Chondrocyte (in vitro differentiated cells): ENCODE data around the gene RFPL2. TPM values are rescaled to one million over a fixed set of nuclear protein-coding genes. Genes with fewer than 3 reads are reported as not detected.
"Not testable (repeated sequence)": the region's sequence is repeated elsewhere in the genome, so short reads cannot be mapped to it uniquely, and the experiment has no call there.

Experiments
- DNase-seq: peaks from one replicate; pipeline ENCODE4 v3.0.0; 2021; ENCODE audit warnings: mixed read lengths, low spot score
- H3K27ac Mint-ChIP-seq: one replicate; pipeline ENCODE4 v1.8.0; 2021; ENCODE audit warnings: mild to moderate bottlenecking, moderate library complexity, mixed read lengths; ENCODE audit not compliant: unreplicated experiment
- H3K27me3 Mint-ChIP-seq: 2 replicates; pipeline ENCODE4 v1.8.0; 2021; ENCODE audit warnings: low read depth, mixed read lengths
- H3K36me3 Mint-ChIP-seq: 2 replicates; pipeline ENCODE4 v1.8.0; 2021; ENCODE audit warnings: low read depth, mixed read lengths
- H3K4me1 Mint-ChIP-seq: 2 replicates; pipeline ENCODE4 v1.8.0; 2021; ENCODE audit warnings: low read depth, mild to moderate bottlenecking, mixed read lengths
- H3K4me3 Mint-ChIP-seq: one replicate; pipeline ENCODE4 v1.8.0; 2021; ENCODE audit warnings: mild to moderate bottlenecking, moderate library complexity, mixed read lengths; ENCODE audit not compliant: unreplicated experiment
- H3K9me3 Mint-ChIP-seq: 2 replicates; pipeline ENCODE4 v1.8.0; 2021; ENCODE audit warnings: low read depth, mixed read lengths
- total RNA-seq: library from RNA; stranded (reverse); gene quantifications from 3 replicates; pipeline ENCODE4 v1.2.1, GENCODE V29; 2021
- TF ChIP-seq, protein P1 (sequence below): fragments of 200-600 bp; sonication (generic); IDR thresholded peaks from 2 replicates; pipeline ENCODE4 v1.5.0; 2021; ENCODE audit warnings: antibody characterized with exemption, mild to moderate bottlenecking, moderate library complexity

Gene RFPL2
- total RNA-seq, 1 donor from 2014 or later, result not detected

DNA sequence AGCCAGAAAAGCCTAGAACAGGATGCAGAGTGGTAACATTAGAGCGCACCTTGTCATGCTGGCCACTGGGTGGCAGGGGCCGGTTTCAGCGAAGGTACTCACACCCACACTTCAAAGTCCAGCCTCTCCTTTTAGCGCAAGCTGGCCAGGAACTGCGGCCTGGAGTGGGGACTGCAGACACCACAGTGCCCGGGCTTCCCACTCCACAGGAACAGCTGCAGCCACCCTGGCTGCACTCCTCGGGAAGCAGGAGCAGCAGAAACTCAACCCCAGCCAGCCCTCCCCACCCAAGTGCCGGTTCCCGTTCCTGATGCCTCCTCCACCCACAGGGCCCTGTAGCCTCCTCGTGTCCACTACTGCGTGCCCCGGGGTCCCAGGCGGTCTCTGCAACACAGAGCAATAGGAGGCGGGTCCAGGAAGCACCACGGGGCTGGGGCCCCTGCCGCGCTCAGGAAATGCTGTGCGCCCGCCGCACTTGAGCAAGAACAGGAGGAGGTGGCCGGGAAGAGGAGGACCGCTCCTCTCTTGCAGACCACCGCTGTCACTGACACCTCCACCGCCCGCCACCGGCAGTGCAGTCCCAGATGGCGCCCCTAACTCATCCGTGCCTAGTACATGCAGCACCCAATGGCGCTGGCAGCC is 2.2 kb downstream of the RFPL2 start:
- H3K9me3 Mint-ChIP-seq, result no peaks in the 10 kb centered on the region
- H3K36me3 Mint-ChIP-seq, result no peaks in the 10 kb centered on the region
- peak overlapping the region; percentile 25 for H3K4me3 Mint-ChIP-seq
- DNase-seq, result no peak
- no peak overlapping the region for H3K27ac Mint-ChIP-seq
- TF ChIP-seq, protein P1, sequence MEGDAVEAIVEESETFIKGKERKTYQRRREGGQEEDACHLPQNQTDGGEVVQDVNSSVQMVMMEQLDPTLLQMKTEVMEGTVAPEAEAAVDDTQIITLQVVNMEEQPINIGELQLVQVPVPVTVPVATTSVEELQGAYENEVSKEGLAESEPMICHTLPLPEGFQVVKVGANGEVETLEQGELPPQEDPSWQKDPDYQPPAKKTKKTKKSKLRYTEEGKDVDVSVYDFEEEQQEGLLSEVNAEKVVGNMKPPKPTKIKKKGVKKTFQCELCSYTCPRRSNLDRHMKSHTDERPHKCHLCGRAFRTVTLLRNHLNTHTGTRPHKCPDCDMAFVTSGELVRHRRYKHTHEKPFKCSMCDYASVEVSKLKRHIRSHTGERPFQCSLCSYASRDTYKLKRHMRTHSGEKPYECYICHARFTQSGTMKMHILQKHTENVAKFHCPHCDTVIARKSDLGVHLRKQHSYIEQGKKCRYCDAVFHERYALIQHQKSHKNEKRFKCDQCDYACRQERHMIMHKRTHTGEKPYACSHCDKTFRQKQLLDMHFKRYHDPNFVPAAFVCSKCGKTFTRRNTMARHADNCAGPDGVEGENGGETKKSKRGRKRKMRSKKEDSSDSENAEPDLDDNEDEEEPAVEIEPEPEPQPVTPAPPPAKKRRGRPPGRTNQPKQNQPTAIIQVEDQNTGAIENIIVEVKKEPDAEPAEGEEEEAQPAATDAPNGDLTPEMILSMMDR, result peak; percentile 76
- peaks cover 14% of the 10 kb centered on the region for H3K4me1 Mint-ChIP-seq
- H3K27me3 Mint-ChIP-seq, result peaks cover 13% of the 10 kb centered on the region

GRCh38 chr22:32202161-32202538 is 2.7 kb downstream of the RFPL2 start:
- Mint-ChIP-seq H3K27ac (no peak overlapping the region), H3K9me3 (no peaks in the 10 kb centered on the region), H3K4me3 (no peak overlapping the region), H3K27me3 (peaks cover 13% of the 10 kb centered on the region), H3K4me1 (peaks cover 14% of the 10 kb centered on the region), H3K36me3 (no peaks in the 10 kb centered on the region)
- TF ChIP-seq, protein P1, result no peak
- no peak for DNase-seq

- peaks cover 14% of the 10 kb centered on the region for H3K4me1 Mint-ChIP-seq
- H3K4me3 Mint-ChIP-seq, result no peak overlapping the region
- H3K27me3 Mint-ChIP-seq, result peaks cover 24% of the 10 kb centered on the region
- no peaks in the 10 kb centered on the region for H3K36me3 Mint-ChIP-seq
- no peak for DNase-seq
- TF ChIP-seq, protein P1, result no peak
- H3K9me3 Mint-ChIP-seq, result no peaks in the 10 kb centered on the region
- no peak overlapping the region for H3K27ac Mint-ChIP-seq
Observed at GRCh38 chr22:32200752-32201151, 4.1 kb downstream of the RFPL2 start.

- Mint-ChIP-seq H3K4me3 (no peak overlapping the region), H3K36me3 (no peaks in the 10 kb centered on the region), H3K4me1 (peaks cover 10% of the 10 kb centered on the region), H3K27me3 (peaks cover 29% of the 10 kb centered on the region), H3K27ac (no peak overlapping the region), H3K9me3 (no peaks in the 10 kb centered on the region)
- DNase-seq, result no peak
- TF ChIP-seq, protein P1, result no peak
Observed at GRCh38 chr22:32199961-32200360, 4.9 kb downstream of the RFPL2 start.

DNA sequence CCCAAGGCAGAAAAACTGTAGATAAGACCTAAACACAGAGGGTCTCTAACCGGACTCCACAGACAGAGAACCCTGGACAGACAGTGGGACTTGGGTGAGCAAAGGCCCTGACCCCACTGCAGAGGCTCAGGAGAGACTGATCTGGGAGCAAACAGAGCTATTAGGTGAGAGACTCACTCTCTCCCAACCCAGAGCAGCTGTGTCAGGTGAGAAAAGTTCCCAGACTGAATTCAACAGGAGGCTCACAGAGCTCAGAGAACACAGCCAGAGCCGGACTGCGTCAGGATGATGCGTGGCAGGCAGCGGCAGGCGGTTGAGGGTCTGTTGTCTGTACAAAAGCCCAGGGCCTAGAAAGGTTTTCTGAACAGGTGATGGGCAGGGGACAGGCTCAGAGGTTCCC is 5.5 kb downstream of the RFPL2 start:
- Mint-ChIP-seq H3K9me3 (no peaks in the 10 kb centered on the region), H3K4me1 (peaks cover 3% of the 10 kb centered on the region), H3K4me3 (no peak overlapping the region), H3K27ac (no peak overlapping the region), H3K27me3 (peaks cover 29% of the 10 kb centered on the region), H3K36me3 (no peaks in the 10 kb centered on the region)
- TF ChIP-seq, protein P1, result no peak
- no peak for DNase-seq

GRCh38 chr22:32197553-32198226 is 7.2 kb downstream of the RFPL2 start:
- H3K36me3 Mint-ChIP-seq, H3K9me3 Mint-ChIP-seq, DNase-seq, H3K4me3 Mint-ChIP-seq, H3K27ac Mint-ChIP-seq, H3K4me1 Mint-ChIP-seq: not testable (repeated sequence)
- H3K27me3 Mint-ChIP-seq, result peaks cover 34% of the 10 kb centered on the region

GRCh38 chr22:32195900-32196299 is 9.0 kb downstream of the RFPL2 start:
- DNase-seq, H3K4me1 Mint-ChIP-seq, H3K9me3 Mint-ChIP-seq, H3K36me3 Mint-ChIP-seq, H3K27ac Mint-ChIP-seq, H3K4me3 Mint-ChIP-seq: not testable (repeated sequence)
- H3K27me3 Mint-ChIP-seq, result peaks cover 36% of the 10 kb centered on the region

- H3K9me3 Mint-ChIP-seq, H3K27ac Mint-ChIP-seq, DNase-seq, H3K4me1 Mint-ChIP-seq, H3K36me3 Mint-ChIP-seq, H3K4me3 Mint-ChIP-seq: not testable (repeated sequence)
- peaks cover 34% of the 10 kb centered on the region for H3K27me3 Mint-ChIP-seq
Observed at GRCh38 chr22:32193346-32193745, 11.5 kb downstream of the RFPL2 start.
